Neuronal stem cell (in vitro differentiated cells): ENCODE measurements around the gene DHRS9.

Source experiments
- DNase-seq: peaks from one replicate; pipeline ENCODE4 v3.0.0-alpha.2; 2013; ENCODE audit warnings: low spot score
- H2AFZ ChIP-seq: one replicate; pipeline ENCODE4 v1.6.1; 2013; ENCODE audit warnings: mild to moderate bottlenecking, low read length, inconsistent platforms
- H2AK5ac ChIP-seq: 2 replicates; pipeline ENCODE4 v1.6.1; 2013; ENCODE audit warnings: low read depth, mild to moderate bottlenecking, inconsistent platforms, low read length, moderate library complexity, mixed read lengths
- H2BK120ac ChIP-seq: 2 replicates; pipeline ENCODE4 v1.6.1; 2013; ENCODE audit warnings: low read depth, mild to moderate bottlenecking, inconsistent platforms, low read length, moderate library complexity, mixed read lengths
- H2BK12ac ChIP-seq: one replicate; pipeline ENCODE4 v1.6.1; 2013; ENCODE audit warnings: low read length, inconsistent platforms
- H2BK15ac ChIP-seq: 2 replicates; pipeline ENCODE4 v1.6.1; 2013; ENCODE audit warnings: mild to moderate bottlenecking, low read length, inconsistent platforms, mixed read lengths
- H2BK5ac ChIP-seq: one replicate; pipeline ENCODE4 v1.6.1; 2013; ENCODE audit warnings: inconsistent platforms, mild to moderate bottlenecking, low read length, moderate library complexity
- H3K14ac ChIP-seq: one replicate; pipeline ENCODE4 v1.6.1; 2013; ENCODE audit warnings: low read length, inconsistent platforms
- H3K18ac ChIP-seq: 2 replicates; pipeline ENCODE4 v1.6.1; 2013; ENCODE audit warnings: low read length, inconsistent platforms
- H3K23ac ChIP-seq: 2 replicates; pipeline ENCODE4 v1.6.1; 2013; ENCODE audit warnings: low read depth, mild to moderate bottlenecking, mixed read lengths, low read length, inconsistent platforms; ENCODE audit not compliant: poor library complexity
- H3K27ac ChIP-seq: replicated peaks from 3 replicates; pipeline ENCODE4 v1.5.1; 2013; ENCODE audit warnings: low read length, inconsistent platforms
- H3K27me3 ChIP-seq, 3 experiments: 2 replicates each; pipeline ENCODE4 v1.6.1; 2013; ENCODE audit warnings: low read length in 3 of 3, mild to moderate bottlenecking in 2 of 3, inconsistent platforms in 1 of 3, low read depth in 1 of 3, mixed read lengths in 1 of 3, moderate library complexity in 1 of 3; ENCODE audit not compliant: control insufficient read depth in 3 of 3, insufficient read depth in 3 of 3
- H3K36me3 ChIP-seq, 2 donors: replicated peaks in 1 of 2; 2 replicates each; pipeline ENCODE4 v1.6.1; 2013; ENCODE audit warnings: low read length in 2 of 2; ENCODE audit not compliant: control insufficient read depth in 2 of 2, insufficient read depth in 2 of 2
- H3K4ac ChIP-seq: 2 replicates; pipeline ENCODE4 v1.6.1; 2013; ENCODE audit warnings: inconsistent platforms, mild to moderate bottlenecking, low read length, moderate library complexity
- H3K4me1 ChIP-seq, 2 donors: 1 replicate in 1 of 2; 2 replicates in 1 of 2; pipeline ENCODE4 v1.6.1; 2013; ENCODE audit warnings: low read length in 2 of 2, low read depth in 1 of 2; ENCODE audit not compliant: control insufficient read depth in 2 of 2, insufficient read depth in 1 of 2
- H3K4me2 ChIP-seq: one replicate; pipeline ENCODE4 v1.6.1; 2013; ENCODE audit warnings: mild to moderate bottlenecking, low read length, inconsistent platforms; ENCODE audit not compliant: insufficient read depth, poor library complexity, severe bottlenecking
- H3K4me3 ChIP-seq, 2 donors: 2 replicates each; pipeline ENCODE4 v1.5.1; 2013; ENCODE audit warnings: low read length in 2 of 2, mild to moderate bottlenecking in 2 of 2, inconsistent platforms in 1 of 2, moderate library complexity in 1 of 2
- H3K79me1 ChIP-seq: one replicate; pipeline ENCODE4 v1.6.1; 2013; ENCODE audit warnings: low read depth, mild to moderate bottlenecking, inconsistent platforms, low read length, moderate library complexity
- H3K9ac ChIP-seq: one replicate; pipeline ENCODE4 v1.6.1; 2013; ENCODE audit warnings: mild to moderate bottlenecking, low read depth, low read length, inconsistent platforms; ENCODE audit not compliant: poor library complexity
- H3K9me3 ChIP-seq, 2 donors: replicated peaks in 1 of 2; 2 replicates each; pipeline versions ENCODE3 to v1.6.1; 2013; ENCODE audit warnings: low read length in 2 of 2, mild to moderate bottlenecking in 2 of 2, inconsistent platforms in 1 of 2, low read depth in 1 of 2, mixed read lengths in 1 of 2, moderate library complexity in 1 of 2; ENCODE audit not compliant: control insufficient read depth in 2 of 2, insufficient read depth in 1 of 2
- H4K8ac ChIP-seq: one replicate; pipeline ENCODE4 v1.6.1; 2013; ENCODE audit warnings: low read depth, mild to moderate bottlenecking, inconsistent platforms, low read length, moderate library complexity
- H4K91ac ChIP-seq: one replicate; pipeline ENCODE4 v1.6.1; 2013; ENCODE audit warnings: low read length, low read depth, mild to moderate bottlenecking, inconsistent platforms; ENCODE audit not compliant: poor library complexity
- WGBS, 2 donors: extraction: QIAGEN DNeasy Blood & Tissue Kit; methylation state at CpG; one replicate each; pipeline ENCODE4 v1.1.7; 2013; ENCODE audit warnings: missing lambda C conversion rate in 2 of 2, mixed read lengths in 1 of 2; ENCODE audit not compliant: insufficient read length in 2 of 2, insufficient replicate concordance in 1 of 2; ENCODE audit errors: extremely low coverage in 2 of 2; 5-methylcytosine and 5-hydroxymethylcytosine counted together

The DHRS9 gene

GRCh38 chr2:169106563-169107545 lies 37.5 kb downstream of the DHRS9 start:
- Histone ChIP-seq H3K4me1 (peaks cover 4 to 6% of the 10 kb centered on the region in 2 donors), H3K4ac (no peak overlapping the region), H2BK15ac (no peak overlapping the region), H2BK5ac (no peak overlapping the region), H3K18ac (no peak overlapping the region), H3K14ac (no peak overlapping the region), H4K8ac (no peak overlapping the region), H2AK5ac (no peak overlapping the region), H4K91ac (no peak overlapping the region), H3K27me3 (peaks cover 2 to 58% (median 2%) of the 10 kb centered on the region in 3 experiments), H3K9ac (no peak overlapping the region), H3K9me3 (peaks cover 0 to 2% of the 10 kb centered on the region in 2 donors), H2BK12ac (no peak overlapping the region), H3K79me1 (no peaks in the 10 kb centered on the region), H3K4me2 (no peak overlapping the region), H2BK120ac (no peak overlapping the region), H3K27ac (no peak overlapping the region), H2AFZ (no peak overlapping the region), H3K4me3 (no peak overlapping the region), H3K36me3 (no peaks in the 10 kb centered on the region), H3K23ac (no peak overlapping the region)
- DNase-seq = no peak
- WGBS, 2 donors = no CpG with 5 or more reads among the region's 6 CpGs

- H2BK120ac ChIP-seq = no peak overlapping the region
- WGBS, 2 donors = no CpG with 5 or more reads among the region's 2 CpGs
- no peak overlapping the region for H3K9ac ChIP-seq
- no peak overlapping the region for H2BK5ac ChIP-seq
- no peak overlapping the region for H3K4me3 ChIP-seq
- no peak overlapping the region for H3K4ac ChIP-seq
- no peak overlapping the region for H3K23ac ChIP-seq
- no peak overlapping the region for H4K91ac ChIP-seq
- peaks cover 0 to 2% of the 10 kb centered on the region in 2 donors for H3K9me3 ChIP-seq
- H2BK15ac ChIP-seq = no peak overlapping the region
- no peaks in the 10 kb centered on the region for H3K79me1 ChIP-seq
- H2BK12ac ChIP-seq = no peak overlapping the region
- no peak overlapping the region for H3K18ac ChIP-seq
- no peak overlapping the region for H3K14ac ChIP-seq
- peaks cover 2 to 58% (median 2%) of the 10 kb centered on the region in 3 experiments for H3K27me3 ChIP-seq
- no peak overlapping the region for H2AK5ac ChIP-seq
- no peak overlapping the region for H4K8ac ChIP-seq
- H3K4me2 ChIP-seq = no peak overlapping the region
- H2AFZ ChIP-seq = no peak overlapping the region
- DNase-seq = no peak
- H3K27ac ChIP-seq = no peak overlapping the region
- H3K4me1 ChIP-seq = peaks cover 4 to 6% of the 10 kb centered on the region in 2 donors
- no peaks in the 10 kb centered on the region for H3K36me3 ChIP-seq
These were observed 38.3 kb downstream of the DHRS9 start for GRCh38 chr2:169107645-169108044.

DNA sequence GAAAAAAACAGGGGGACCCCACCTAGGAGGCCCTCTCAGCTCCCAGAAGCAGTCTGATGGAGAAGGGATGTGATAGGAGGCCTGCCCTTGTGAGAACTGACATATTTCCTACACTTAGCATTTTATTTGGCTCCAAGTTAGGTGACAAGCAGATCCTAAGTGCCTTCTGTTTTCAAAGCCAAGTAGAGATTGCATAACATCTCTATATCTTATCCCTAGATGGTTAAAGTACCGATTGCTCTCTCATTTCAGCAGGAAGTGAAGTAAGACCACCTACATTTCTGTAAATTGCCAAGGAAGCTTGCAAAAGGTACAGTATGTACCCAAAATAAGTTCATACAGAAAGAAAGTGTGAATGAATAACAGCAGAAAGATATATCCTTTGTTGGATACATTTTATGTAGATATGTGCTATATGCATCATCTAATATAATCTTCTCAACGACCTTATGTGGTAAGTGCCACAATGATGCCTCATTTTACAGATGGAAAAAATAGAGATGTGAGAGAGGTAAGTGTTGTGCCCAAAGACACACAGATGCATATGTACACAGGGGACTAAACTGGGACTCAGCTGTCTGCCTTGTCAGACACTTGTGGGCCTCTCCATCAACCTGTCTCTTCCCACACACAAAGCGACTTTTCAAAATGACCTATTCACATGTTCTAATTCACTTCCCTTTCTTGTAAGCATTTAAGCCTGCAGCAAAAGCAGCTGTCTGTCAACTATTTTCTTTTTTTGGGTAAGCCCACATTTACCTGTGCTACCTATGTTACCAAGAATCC lies 38.9 kb downstream of the DHRS9 start:
- Histone ChIP-seq H3K4me1 (peaks cover 4 to 6% of the 10 kb centered on the region in 2 donors), H3K79me1 (no peaks in the 10 kb centered on the region), H2AFZ (no peak overlapping the region), H3K36me3 (no peaks in the 10 kb centered on the region), H3K9me3 (peaks cover 0 to under 1% of the 10 kb centered on the region in 2 donors), H2AK5ac (no peak overlapping the region), H3K27ac (no peak overlapping the region), H3K4ac (no peak overlapping the region), H4K8ac (no peak overlapping the region), H2BK15ac (no peak overlapping the region), H3K14ac (no peak overlapping the region), H4K91ac (no peak overlapping the region), H3K23ac (no peak overlapping the region), H3K4me3 (no peak overlapping the region), H2BK120ac (no peak overlapping the region), H2BK5ac (no peak overlapping the region), H3K18ac (no peak overlapping the region), H2BK12ac (no peak overlapping the region), H3K9ac (no peak overlapping the region), H3K4me2 (no peak overlapping the region), H3K27me3 (peaks cover 2 to 57% (median 2%) of the 10 kb centered on the region in 3 experiments)
- no CpG with 5 or more reads among the region's 3 CpGs for WGBS, 2 donors
- no peak for DNase-seq
